Jurkat, Clone E6-1 (cell line): ENCODE data around the gene PTBP2.
A peak's percentile ranks its signal among the peaks of the same experiment; 100 is the strongest.
"Not testable (repeated sequence)": the region's sequence is repeated elsewhere in the genome, so short reads cannot be mapped to it uniquely, and the experiment has no call there.

Experiments used
- DNase-seq: peaks from one replicate; pipeline ENCODE4 v3.0.0-alpha.2; 2011; ENCODE audit warnings: low read depth, low spot score
- H3K4me3 ChIP-seq: 2 replicates; pipeline ENCODE4 v1.5.1; 2011; ENCODE audit warnings: mild to moderate bottlenecking, low read length, control low read depth, moderate library complexity

Gene PTBP2

DNA sequence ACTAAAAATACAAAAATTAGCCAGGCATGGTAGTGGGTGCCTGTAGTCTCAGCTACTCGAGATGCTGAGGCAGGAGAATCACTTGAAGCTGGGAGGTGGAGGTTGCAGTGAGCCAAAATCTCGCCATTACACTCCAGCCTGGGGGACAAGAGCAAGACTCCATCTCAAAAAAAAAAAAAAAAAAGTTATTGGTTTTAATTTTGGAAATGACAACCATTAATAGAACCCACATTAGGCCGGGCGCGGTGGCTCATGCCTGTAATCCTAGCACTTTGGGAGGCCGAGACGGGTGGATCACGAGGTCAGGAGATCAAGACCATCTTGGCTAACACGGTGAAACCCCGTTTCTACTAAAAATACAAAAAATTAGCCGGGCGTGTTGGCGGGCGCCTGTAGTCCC is 80.1 kb downstream of the PTBP2 start:
- DNase-seq, H3K4me3 ChIP-seq: not testable (repeated sequence)

DNA sequence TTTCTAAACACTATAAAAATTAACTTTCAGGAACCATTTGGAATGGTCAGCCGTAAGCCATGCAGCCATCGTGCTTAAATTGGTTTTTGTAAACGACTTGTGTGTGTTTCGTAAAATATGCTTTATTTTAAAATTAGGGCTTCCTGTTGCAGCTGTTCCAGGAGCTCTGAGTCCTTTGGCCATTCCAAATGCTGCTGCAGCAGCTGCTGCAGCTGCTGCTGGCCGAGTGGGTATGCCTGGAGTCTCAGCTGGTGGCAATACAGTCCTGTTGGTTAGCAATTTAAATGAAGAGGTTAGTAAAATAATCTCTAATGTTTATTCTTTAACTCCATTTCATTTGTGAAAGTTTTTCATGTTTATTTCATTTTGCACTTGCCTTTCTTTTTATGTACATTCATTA is 83.1 kb downstream of the PTBP2 start:
- DNase-seq = no peak

DNA sequence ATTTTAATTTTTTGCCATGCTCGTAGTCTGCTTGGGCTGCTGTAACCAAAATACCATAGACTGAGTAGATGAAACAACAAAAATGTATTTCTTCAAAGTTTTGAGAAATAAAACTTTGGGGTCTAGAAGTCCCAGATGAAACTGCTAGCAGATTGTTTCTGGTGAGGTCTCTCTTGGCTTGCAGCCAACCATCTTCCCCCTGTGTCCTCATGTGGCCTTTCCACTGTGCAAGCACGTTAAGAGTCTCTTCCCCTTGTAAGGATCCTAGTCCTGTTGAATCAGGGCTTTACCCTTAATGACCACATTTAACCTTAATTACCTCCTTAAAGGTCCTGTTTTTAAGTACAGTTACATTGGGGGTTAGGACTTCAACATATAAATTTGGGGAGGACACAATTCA is 86.6 kb downstream of the PTBP2 start:
- peak; percentile 7 for DNase-seq
- H3K4me3 ChIP-seq = no peak overlapping the region

More for the DNA sequence above, 83.1 kb downstream of the PTBP2 start:
- H3K4me3 ChIP-seq = no peak overlapping the region

DNA sequence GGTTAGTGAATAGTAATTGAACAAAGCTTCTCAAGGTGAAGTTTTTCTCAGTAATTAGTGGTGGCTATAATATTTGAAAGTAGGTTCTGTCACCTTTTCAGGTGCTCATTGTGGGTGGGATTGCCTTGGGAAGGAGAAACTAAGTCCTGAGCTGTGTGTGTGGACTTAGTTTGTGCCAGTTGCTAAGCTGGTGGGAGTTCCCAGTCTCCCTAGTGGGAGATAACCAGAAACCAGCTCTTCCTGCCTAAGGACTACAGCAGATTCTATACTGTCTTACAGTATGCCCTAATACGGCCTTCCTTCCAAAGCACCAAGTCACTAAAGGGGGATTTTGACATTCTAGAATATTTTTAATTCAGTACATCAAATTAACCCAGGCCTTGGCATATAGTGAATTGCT is 94.3 kb downstream of the PTBP2 start:
- no peak for DNase-seq

DNA sequence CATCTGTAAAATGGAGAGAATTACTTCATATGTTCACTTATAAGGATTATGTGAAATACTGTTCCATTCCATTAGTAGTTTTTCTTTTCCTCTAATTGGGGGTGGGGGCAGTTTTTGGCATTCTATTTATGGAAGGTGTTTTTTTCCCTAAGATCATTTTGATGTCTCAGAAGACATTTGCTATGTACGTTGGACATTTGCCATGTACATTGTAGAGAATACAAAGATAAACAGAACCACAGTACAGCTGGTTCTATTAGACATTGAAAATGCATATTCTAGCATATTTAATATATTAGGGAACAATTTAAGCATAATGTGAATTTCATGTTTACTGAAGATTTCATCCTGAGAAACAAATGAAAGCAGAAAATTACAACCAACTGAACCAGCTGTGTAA is 98.5 kb downstream of the PTBP2 start:
- no peak for DNase-seq
- H3K4me3 ChIP-seq = no peak overlapping the region

More for the DNA sequence above, 94.3 kb downstream of the PTBP2 start:
- H3K4me3 ChIP-seq = no peak overlapping the region

DNA sequence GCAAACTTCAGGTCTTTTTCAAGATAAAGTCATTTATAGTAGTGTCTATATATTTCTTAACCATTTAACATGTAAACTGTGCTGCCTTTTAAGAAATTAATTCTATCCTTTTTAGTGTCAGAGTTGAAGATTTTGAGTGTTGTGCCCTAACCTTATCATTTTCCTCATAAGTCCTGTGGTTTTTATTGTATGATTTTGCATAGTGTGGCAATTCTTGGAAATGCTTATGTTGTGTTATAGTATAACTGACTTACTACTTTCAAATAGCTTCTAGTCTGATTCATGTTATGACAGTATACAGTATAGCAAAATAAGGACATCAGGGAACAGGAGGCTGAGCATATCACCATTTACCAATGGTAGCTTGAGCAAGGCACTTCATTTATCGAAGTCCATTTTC is 99.1 kb downstream of the PTBP2 start:
- no peak overlapping the region for H3K4me3 ChIP-seq
- no peak for DNase-seq

DNA sequence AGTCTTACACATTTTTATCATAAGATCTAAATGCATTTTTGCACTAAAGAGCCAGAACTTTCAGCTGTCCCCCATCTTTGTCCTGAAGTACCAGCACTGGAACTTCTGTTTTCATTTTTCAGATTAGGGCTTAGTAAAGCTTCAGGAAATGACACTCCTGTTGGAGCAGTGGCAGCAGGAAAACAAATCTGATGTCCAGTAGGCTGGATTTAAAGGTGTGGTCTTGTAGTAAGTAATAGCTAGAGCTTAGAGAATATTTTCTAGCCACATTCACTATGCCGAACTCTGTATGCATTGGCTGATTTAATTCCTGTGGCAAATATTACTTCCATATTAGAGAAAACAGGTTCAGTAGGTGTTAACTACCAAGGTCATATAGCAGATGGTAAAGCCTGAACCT is 103.6 kb downstream of the PTBP2 start:
- no peak overlapping the region for H3K4me3 ChIP-seq
- DNase-seq = no peak

DNA sequence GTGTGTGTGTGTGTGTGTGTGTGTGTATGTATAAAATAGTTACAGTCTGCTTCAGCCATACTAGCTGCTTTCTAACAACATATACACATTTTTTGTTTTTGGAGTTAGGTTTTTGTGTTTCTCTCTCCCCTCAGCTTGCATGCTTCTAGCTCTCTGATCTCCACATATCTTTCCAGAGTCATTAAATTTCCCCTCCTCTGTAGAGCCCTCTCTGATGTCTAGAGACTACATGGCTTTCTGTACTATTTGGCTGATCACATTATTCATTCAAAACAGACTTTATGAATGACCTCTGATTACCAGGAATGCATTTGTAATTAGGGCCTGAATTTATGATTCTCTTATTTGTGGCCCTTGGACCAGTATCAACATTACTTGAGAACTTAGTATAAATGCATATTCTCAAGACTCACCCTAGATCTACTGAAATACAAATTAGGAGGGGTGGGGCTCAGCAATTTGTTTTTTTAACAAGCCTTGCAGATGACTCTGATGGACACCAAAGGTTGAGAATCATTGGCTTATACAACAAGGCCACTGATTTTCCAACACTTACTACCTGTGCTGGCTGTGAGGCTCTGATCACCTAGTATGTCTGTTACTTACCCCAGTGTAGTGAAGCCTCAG is 104.5 kb downstream of the PTBP2 start:
- no peak for DNase-seq

DNA sequence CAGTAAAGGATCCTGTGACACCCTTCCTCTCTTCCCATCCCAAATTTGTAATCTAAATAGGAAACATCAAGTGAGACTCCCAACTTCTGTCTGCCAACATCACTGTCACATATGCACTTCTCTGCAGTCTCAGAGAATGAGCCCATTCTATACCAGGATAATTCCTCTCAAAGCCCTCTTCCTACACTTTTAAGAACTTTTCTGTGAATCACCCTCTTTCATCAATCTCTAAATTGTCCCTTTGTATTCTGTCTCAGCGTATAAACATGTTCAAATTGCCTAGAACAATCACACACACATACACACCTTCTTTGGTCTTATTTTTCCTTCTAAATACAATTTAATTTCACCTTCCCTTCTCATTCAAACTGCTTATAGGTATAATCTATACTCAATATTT is 111.8 kb downstream of the PTBP2 start:
- no peak for DNase-seq
- H3K4me3 ChIP-seq = no peak overlapping the region

More for the DNA sequence above, 104.5 kb downstream of the PTBP2 start:
- no peak overlapping the region for H3K4me3 ChIP-seq

DNA sequence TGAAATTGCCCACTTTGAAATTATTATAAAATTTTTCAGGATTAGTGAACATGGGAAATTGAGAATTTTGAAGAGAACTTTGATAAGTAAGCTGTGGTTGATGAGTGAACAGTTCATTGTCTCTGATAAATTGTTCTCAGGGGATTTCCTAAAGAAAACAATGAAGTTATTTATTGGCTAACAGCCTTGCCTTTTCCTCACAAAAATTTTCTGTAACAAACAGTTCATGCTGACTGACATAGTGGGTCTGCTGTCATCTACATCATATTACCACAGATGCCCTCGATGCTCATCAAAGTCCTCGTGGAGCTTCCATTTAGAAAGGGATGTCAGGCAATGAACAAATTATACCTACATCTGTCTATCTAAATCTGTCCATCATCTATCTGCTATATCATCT is 113.4 kb downstream of the PTBP2 start:
- no peak overlapping the region for H3K4me3 ChIP-seq
- no peak for DNase-seq

DNA sequence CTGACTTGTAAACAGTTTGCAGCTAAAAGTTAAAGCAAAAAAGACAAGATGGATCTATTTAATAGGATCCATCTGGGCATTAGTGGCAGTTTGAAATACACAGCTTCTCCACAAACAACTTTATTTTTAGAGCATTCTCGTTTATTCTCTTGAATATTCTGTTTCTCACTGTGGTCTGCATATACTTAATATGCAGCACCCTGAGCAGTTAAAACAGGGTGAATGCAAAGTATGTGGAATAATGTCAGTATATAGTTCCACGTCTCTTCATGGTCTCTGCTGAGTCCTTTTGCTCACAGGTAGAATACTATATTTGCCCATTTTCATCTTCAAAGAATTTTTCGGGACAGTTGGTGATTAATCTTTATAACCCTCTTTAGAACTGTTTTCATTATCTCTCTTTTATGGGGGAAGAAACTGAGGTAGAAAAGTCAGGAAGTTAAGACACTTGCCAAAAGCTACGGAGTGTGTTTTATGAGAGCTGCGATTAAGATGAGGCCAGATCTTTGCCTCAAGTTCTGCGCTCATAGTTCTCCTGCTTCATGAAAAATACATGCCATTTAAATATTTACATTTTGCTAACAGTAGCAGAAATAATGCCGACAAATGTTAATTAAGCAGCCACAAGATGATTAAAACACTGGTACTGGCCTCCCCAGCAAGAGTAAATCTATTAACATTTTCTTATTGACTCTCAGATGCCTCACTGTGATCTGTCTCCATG is 115.6 kb downstream of the PTBP2 start:
- no peak for DNase-seq

DNA sequence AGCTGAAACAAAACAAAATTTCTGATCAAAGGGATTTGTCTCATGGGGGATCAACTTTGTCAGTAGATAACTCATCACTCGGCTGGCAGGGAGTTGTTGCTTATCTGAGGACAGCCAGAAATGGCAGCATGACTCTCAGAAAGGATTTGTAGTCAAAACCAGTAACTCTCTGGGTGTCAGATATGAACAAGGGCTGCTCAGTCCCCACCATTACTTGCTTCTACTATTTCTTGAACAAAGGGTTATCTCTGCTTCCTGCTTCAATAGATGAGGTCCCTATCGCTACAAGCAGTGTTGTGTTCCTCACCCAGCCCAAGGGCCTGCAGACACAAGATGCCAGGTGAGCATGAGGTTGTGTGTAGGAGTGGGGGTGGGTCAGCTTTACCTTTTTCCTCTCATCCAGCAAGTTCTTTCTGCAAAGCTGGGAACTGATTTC is 116.2 kb downstream of the PTBP2 start:
- no peak for DNase-seq
- no peak overlapping the region for H3K4me3 ChIP-seq

More for the DNA sequence above, 115.6 kb downstream of the PTBP2 start:
- no peak overlapping the region for H3K4me3 ChIP-seq

DNA sequence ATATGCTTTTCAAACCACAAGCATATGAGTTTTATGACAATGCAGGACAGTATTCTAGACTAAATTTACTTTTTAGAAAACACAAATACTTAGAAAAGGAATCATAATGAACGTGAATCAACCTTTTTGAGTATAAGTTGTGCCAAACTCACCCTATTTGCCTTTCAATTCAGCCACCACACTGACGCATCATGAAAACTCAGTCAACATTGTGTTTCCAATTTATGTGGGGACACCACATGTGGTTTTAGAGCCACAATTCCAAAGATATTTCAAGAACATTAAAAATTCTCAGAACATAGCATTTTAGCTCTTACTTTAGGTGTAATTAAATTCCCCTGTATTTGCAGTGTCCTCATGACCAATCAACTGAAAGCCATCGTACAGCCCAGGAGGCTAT is 118.8 kb downstream of the PTBP2 start:
- H3K4me3 ChIP-seq = no peak overlapping the region
- no peak for DNase-seq

DNA sequence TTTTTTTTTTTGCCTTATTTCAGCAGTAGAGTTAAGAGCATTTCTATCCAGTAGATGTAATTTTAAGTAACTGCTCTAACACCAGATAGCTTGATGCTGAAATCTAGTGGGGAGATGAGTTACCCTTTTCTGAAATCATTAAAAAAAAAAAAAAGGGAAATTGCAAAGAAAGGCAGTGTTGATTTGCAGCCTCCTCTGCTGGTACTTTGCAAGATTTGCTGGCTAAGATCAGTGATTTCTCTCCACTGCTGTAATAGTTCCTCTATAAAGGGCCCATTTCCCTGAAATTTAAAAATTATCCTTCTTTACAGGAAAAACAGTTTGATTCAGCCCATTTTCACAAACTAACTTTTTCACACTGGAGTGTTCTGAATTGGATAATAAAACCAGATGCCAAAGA is 120.6 kb downstream of the PTBP2 start:
- no peak for DNase-seq
- no peak overlapping the region for H3K4me3 ChIP-seq

DNA sequence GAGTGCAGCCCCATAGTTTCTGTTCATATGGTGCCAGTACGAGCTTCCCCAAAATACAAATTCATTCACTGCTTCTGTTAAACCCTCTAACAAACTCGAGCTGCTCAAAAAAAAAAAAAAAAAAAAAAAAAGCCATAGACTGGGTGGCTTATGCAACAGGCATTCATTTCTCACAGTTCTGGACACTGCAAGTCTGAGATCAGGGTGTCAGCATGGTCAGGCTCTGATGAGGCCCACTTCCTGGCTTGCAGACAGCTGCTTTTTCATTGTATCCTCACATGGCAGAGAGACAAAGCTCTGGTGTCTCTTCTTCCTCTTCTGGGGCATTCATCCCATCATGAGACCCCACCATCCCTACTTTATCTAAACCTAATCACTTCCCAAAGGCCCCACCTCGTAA is 121.6 kb downstream of the PTBP2 start:
- no peak overlapping the region for H3K4me3 ChIP-seq
- DNase-seq = no peak

DNA sequence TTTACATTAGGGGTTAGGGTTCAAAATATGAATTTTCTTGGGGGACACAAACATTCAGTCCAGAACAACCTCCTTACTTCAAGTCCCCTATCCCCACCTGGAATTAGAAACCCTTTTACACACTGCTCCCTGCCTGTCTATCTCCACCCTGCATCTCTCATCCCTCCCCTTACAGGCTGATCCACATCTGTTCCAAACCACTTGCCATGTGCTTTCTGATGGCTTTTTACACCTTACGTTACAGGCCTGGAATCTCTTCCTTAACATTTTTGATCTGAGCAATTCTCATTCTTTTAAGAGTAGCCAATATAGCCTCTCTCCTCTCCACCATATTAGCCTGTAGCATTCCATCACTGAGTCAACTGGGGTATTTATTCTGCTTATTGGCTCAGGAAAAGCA is 122.0 kb downstream of the PTBP2 start:
- DNase-seq = no peak
- H3K4me3 ChIP-seq = no peak overlapping the region

DNA sequence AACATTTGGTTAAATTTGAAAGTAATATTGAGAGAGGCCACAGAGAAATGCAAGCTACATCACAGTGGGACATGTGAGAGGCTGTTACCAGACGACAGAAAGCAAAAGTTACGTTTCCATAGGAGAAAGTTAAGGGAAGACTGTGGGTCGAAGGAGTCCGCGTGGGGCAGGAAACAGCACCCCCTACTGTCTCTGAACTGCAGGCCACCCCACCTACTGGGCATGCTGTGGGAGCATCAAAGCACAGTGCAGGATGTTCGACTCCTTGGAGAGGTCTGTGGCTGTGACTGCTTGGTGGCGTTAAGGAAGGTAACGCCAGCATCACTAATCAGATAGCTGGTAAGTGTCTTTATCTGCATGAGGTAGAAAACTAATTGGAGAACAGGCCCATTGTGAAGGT is 123.9 kb downstream of the PTBP2 start:
- DNase-seq = peak; percentile 46
- no peak overlapping the region for H3K4me3 ChIP-seq

DNA sequence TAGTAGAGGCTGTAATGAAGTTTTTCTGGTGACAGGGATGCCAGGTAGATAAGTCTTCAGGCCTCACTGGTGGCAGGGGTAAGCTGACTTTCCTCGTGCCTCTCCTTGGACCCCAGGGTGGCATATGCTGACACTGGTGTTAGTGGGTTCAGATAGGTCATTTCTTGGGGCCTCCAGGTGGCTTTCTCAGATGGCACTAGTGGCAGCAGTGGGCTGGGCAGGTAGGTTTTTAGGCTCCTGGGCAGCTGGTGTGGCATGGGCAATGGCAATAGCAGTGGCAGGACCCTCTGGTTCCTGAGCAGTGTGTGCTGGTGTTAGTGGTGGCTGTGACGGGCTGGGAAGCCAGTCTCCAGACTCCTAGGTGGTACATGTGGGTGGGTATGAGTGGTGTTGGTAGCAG is 140.3 kb downstream of the PTBP2 start:
- no peak overlapping the region for H3K4me3 ChIP-seq
- DNase-seq = no peak

DNA sequence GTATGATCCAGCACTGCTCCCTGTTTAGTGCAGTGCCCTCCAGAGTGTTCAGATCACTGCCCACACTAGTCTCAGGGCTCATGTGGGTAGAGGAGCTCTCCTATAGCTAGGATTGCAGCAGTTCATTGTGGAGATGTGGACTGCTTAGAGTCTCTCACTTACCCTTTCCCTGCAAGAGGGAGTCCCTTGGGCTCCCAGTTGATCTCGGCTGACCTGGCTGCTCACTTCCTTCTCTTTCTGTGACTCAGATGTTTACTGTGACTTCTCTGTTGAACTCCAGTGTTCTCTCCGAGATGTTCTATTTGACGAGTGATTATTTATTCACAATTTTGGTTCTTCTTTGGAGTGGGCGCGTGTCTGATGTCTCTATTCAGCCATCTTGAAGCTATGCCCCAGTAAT is 141.9 kb downstream of the PTBP2 start:
- no peak overlapping the region for H3K4me3 ChIP-seq
- no peak for DNase-seq
